IgD-negative memory B cell (primary cell): Measurements from ENCODE around the gene ACBD5. TPM values are rescaled to one million over a fixed set of nuclear protein-coding genes. Genes with fewer than 3 reads are reported as not detected.
A peak's percentile ranks its signal among the peaks of the same experiment; 100 is the strongest.
"Not testable (repeated sequence)": the region's sequence is repeated elsewhere in the genome, so short reads cannot be mapped to it uniquely, and the experiment has no call there.

Experiments used
- H3K27ac Mint-ChIP-seq, 3 donors: one replicate each; pipeline ENCODE4 v1.8.0; 2020 to 2022; ENCODE audit warnings: mild to moderate bottlenecking in 3 of 3, mixed read lengths in 3 of 3, moderate library complexity in 1 of 3
- H3K27me3 Mint-ChIP-seq: one replicate; pipeline ENCODE4 v1.8.0; 2021; ENCODE audit warnings: mixed read lengths
- H3K36me3 Mint-ChIP-seq: one replicate; pipeline ENCODE4 v1.8.0; 2020; ENCODE audit warnings: mild to moderate bottlenecking, mixed read lengths
- H3K4me1 Mint-ChIP-seq, 3 donors: one replicate each; pipeline ENCODE4 v1.8.0; 2020 to 2022; ENCODE audit warnings: mixed read lengths in 3 of 3, mild to moderate bottlenecking in 1 of 3
- H3K4me3 Mint-ChIP-seq, 4 donors: one replicate each; pipeline ENCODE4 v1.8.0; 2020 to 2022; ENCODE audit warnings: mild to moderate bottlenecking in 4 of 4, mixed read lengths in 4 of 4, moderate library complexity in 3 of 4
- H3K9me3 Mint-ChIP-seq, 3 donors: one replicate each; pipeline ENCODE4 v1.8.0; 2020 to 2021; ENCODE audit warnings: mixed read lengths in 3 of 3, mild to moderate bottlenecking in 1 of 3
- polyA plus RNA-seq: library from polyadenylated mRNA; unstranded; fragments of 300-500 nt; fragmentation: Illumina TruSeq; gene quantifications from one replicate; pipeline ENCODE4 v1.2.3, GENCODE V29; 2021

Gene ACBD5
- polyA plus RNA-seq, 1 donor from 2014 or later: 10.1 TPM

DNA sequence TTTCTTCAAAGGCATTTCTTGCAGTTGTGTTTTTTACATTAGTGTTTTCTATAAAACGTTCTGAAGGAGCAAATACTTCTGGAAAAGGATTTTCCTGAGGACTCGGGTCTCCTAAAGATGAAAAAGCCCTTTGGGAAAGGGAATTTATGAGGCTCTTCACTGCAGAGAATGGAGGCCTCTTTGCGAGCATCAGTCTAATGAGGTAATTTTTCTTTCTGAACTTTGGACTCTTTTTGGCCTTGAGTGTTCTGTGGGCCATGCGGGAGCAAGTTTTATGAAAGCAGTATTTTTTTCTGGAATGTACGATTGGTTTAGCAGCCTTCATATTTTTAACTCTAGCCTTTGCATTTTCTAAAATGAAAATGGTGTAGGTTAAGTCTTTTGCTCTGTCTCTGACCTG, 6.4 kb upstream of the ACBD5 start:
- Mint-ChIP-seq H3K9me3 (no peaks in the 10 kb centered on the region), H3K4me1 (peaks cover 9 to 16% (median 15%) of the 10 kb centered on the region in 3 donors), H3K27ac (no peak overlapping the region), H3K27me3 (no peaks in the 10 kb centered on the region), H3K36me3 (no peaks in the 10 kb centered on the region), H3K4me3 (peak overlapping the region in 1 of 4 donors; percentile 54)

GRCh38 chr10:27245836-27246235, 5.2 kb upstream of the ACBD5 start:
- Mint-ChIP-seq H3K9me3 (no peaks in the 10 kb centered on the region), H3K4me1 (peaks cover 14 to 23% (median 19%) of the 10 kb centered on the region in 3 donors), H3K36me3 (no peaks in the 10 kb centered on the region), H3K4me3 (peak overlapping the region in 1 of 4 donors; percentile 54), H3K27me3 (no peaks in the 10 kb centered on the region), H3K27ac (peak overlapping the region in 2 of 3 donors; percentile 53 to 69)

GRCh38 chr10:27244976-27245375, 4.4 kb upstream of the ACBD5 start:
- Mint-ChIP-seq H3K36me3 (no peaks in the 10 kb centered on the region), H3K27me3 (no peaks in the 10 kb centered on the region), H3K4me1 (peaks cover 15 to 28% (median 19%) of the 10 kb centered on the region in 3 donors), H3K4me3 (peak overlapping the region in 1 of 4 donors; percentile 67), H3K9me3 (no peaks in the 10 kb centered on the region), H3K27ac (peak overlapping the region in 1 of 3 donors; percentile 41)

DNA sequence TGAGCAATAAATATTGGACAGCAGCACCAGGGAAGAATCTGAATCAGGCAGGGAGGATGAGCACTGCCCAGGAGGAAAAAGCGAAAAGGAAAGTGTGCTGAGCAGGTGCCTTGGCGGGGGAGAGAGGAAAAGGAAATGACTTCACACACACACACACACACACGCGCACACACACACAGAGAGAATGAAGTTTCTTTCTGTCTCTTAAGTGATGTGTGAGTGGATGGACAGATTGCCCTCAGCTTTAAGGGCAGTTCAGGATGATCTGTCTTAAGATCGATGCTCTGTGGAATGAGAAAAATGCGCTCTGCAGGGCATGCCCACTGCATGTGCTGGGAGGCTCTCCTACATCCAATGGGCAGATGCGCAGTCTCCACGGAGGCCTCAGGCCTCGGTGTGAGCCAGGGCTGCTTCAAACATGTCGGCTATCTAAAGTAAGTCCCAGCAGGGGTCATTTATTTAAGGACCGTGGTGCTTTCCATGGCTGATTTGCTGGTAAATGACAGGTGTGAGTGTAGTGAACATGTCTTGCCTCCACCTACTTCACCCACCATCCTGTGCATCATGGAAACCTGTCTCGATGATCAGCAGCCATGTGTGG, 2.5 kb upstream of the ACBD5 start:
- Mint-ChIP-seq H3K36me3 (no peaks in the 10 kb centered on the region), H3K27me3 (no peaks in the 10 kb centered on the region)

DNA sequence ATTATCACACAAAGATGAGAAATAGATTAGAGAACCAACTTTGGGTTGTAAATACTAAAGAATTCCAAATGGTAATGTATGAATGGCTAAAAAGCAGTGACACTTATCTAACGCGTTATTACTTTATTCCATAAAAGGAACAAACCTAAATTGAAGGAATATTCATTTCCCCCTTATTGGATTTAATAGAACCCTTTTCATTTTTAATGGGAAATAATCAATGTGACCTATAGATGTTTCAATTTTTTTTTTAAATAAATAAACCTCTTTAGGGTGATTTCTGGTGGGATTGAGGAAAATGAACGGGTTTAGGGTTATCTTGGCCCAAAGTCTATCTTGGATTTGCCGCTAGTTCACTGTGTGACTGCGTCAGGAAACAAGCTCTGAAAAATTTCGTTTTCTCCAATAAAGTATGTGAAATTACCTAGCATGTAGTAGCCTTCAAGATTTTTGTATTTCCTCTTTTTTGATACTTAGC, 1.9 kb upstream of the ACBD5 start:
- Mint-ChIP-seq H3K36me3 (no peaks in the 10 kb centered on the region), H3K4me3 (peak overlapping the region; percentile 91 to 99 (median 96)), H3K4me1 (peaks cover 22 to 30% (median 24%) of the 10 kb centered on the region in 3 donors), H3K27ac (peak overlapping the region; percentile 99), H3K27me3 (no peaks in the 10 kb centered on the region), H3K9me3 (no peaks in the 10 kb centered on the region)

More for the DNA sequence above, 2.5 kb upstream of the ACBD5 start:
- Mint-ChIP-seq H3K4me1 (peaks cover 22 to 30% (median 24%) of the 10 kb centered on the region in 3 donors), H3K27ac (peak overlapping the region; percentile 99), H3K9me3 (no peaks in the 10 kb centered on the region), H3K4me3 (peak overlapping the region; percentile 91 to 99 (median 96))

DNA sequence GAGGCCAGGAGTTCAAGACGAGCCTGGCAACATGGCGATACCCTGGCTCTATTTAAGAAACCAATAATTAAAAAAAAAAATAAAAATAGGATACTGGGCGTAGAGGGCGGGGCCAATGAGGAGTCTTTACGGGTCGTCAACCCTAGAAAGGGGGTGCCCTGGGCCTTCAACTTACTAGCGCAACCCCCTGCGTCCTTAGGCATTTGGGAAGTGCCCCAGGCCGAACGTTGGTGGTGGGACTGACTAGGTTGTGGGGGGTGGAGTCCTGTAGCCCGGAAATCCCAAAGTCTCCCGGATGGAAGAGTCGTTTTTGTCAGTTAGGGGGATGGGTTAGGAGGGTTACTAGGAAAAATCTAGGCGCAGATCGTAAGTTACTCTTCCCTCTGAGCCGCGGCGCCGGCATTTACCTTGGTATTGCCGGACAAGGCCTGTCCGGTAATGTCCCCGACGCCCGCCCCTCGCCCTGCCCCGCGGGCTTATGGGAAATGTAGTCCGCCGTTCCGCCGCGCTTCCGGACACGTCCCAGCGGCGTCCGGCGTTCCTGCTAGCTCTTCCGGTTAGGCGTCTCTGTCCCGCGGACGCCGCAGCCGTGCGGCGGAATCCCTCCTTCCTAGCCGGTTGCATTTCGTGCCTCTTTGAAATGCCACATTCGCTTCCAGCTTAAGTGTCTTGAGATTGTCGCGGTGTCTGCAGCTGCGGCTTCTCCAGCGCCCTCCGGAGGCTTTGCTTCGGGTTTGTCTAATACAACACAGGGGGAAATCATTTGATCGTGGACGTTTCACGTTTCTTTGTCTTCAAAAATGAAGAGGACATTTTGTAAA, 1.3 kb upstream of the ACBD5 start:
- Mint-ChIP-seq H3K27me3 (no peaks in the 10 kb centered on the region), H3K9me3 (no peaks in the 10 kb centered on the region), H3K36me3 (no peaks in the 10 kb centered on the region), H3K4me3 (peak overlapping the region; percentile 91 to 99 (median 96)), H3K4me1 (peaks cover 22 to 30% (median 24%) of the 10 kb centered on the region in 3 donors), H3K27ac (peak overlapping the region; percentile 99)

DNA sequence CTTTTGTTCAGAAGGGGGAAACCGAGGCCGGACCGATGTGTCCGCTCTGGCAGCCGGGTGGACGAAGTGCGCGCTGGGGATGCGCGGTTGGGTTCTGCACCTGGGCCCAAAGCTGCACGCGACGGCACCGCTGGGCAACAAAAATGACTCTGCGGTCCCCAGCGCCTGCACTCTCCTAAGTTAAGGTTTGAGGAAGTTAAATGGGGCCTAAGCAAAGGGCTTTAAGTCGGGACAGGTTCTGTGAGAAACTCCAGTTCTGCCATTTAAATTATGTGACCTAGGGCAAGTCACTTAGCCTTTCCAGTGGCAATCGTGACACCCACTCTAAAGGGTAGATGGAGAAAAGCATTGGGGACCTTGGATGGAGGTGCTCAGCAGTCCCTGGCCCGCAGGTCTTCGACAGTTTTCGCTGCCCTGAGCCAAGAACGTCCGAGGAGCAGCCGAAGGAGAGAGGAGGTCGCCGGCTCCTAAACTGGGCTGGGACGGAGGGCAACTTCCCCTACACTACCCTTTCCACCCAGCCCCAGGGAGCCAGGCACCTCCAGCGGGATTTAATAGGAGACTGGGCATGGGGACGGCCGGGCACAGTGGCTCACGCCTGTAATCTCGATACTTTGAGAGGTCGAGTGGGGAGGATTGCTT, 534 bp upstream of the ACBD5 start:
- no peaks in the 10 kb centered on the region for H3K36me3 Mint-ChIP-seq
- H3K4me3 Mint-ChIP-seq: peak overlapping the region; percentile 91 to 99 (median 96)
- no peaks in the 10 kb centered on the region for H3K27me3 Mint-ChIP-seq
- peak overlapping the region; percentile 99 for H3K27ac Mint-ChIP-seq
- no peaks in the 10 kb centered on the region for H3K9me3 Mint-ChIP-seq
- peaks cover 22 to 30% (median 24%) of the 10 kb centered on the region in 3 donors for H3K4me1 Mint-ChIP-seq

DNA sequence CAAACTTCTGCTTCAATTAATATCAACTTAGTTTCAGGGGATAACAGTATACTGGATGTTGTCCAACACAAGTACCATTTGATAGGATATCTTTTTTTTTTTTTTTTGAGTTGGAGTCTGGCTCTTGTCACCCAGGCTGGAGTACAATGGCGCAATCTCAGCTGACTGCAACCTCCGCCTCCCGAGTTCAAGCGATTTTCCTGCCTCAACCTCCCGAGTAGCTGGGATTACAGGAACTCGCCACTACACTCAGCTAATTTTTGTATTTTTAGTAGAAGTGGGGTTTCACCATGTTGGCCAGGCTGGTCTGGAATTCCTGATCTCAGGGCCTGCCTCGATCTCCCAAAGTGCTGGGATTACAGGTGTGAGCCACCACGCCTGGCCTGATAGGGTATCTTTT, 3.1 kb downstream of the ACBD5 start:
- H3K27me3 Mint-ChIP-seq, H3K9me3 Mint-ChIP-seq, H3K27ac Mint-ChIP-seq, H3K36me3 Mint-ChIP-seq, H3K4me3 Mint-ChIP-seq: not testable (repeated sequence)
- H3K4me1 Mint-ChIP-seq: peaks cover 9 to 17% (median 15%) of the 10 kb centered on the region in 3 donors

DNA sequence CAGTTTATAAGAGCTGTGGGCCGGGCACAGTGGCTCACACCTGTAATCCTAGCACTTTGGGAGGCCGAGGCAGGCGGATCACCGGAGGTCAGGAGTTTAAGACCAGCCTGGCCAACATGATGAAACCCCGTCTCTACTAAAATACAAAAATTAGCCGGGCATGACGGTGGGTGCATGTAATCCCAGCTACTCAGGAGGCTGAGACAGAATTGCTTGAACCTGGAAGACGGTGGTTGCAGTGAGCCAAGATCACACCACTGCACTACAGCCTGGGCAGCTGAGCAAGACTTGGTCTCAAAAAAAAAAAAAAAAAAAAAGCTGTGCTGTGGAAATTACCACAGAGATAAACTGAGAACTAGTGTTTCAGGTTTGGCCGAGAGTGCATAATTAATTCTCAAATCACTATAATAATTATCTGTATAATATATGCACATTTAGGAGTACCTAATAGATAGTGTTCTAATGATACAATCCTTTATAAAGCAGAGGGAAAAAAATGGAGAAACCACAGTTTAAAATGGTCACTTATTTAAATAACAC, 3.9 kb downstream of the ACBD5 start:
- H3K36me3 Mint-ChIP-seq, H3K9me3 Mint-ChIP-seq, H3K4me3 Mint-ChIP-seq, H3K27ac Mint-ChIP-seq, H3K27me3 Mint-ChIP-seq: not testable (repeated sequence)
- peaks cover 9 to 15% (median 13%) of the 10 kb centered on the region in 3 donors for H3K4me1 Mint-ChIP-seq

GRCh38 chr10:27235706-27236105, 4.9 kb downstream of the ACBD5 start:
- Mint-ChIP-seq H3K4me3 (no peak overlapping the region), H3K4me1 (peaks cover 5 to 10% (median 7%) of the 10 kb centered on the region in 3 donors), H3K27ac (no peak overlapping the region), H3K36me3 (peaks cover 2% of the 10 kb centered on the region), H3K27me3 (no peaks in the 10 kb centered on the region), H3K9me3 (no peaks in the 10 kb centered on the region)

DNA sequence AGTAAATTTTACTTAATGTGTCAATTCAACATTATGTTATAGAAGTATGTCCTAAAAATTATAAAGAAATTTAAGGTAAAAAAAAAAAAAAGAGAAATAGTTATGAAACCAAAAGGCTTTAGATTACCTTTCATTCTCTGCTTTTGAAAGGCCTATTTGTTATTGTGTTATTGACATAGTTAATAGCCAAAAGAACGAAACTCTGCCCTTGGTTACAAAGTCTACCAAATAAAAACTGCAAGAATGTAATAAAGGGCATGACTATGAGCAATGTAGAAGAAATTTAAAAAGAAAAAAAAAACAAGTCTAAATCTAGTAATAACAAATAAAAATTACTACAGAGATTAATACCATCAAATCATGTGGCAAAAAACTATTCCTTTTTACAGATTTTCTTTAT, 10.6 kb downstream of the ACBD5 start:
- Mint-ChIP-seq H3K4me3 (no peak overlapping the region), H3K27ac (no peak overlapping the region), H3K36me3 (peaks cover 2% of the 10 kb centered on the region), H3K4me1 (peaks cover 0 to 6% (median 5%) of the 10 kb centered on the region in 3 donors), H3K9me3 (no peaks in the 10 kb centered on the region), H3K27me3 (no peaks in the 10 kb centered on the region)

GRCh38 chr10:27225642-27226257, 14.8 kb downstream of the ACBD5 start:
- Mint-ChIP-seq H3K27ac (no peak overlapping the region), H3K4me3 (no peak overlapping the region), H3K27me3 (no peaks in the 10 kb centered on the region), H3K9me3 (no peaks in the 10 kb centered on the region), H3K4me1 (peaks cover 0 to 6% (median 5%) of the 10 kb centered on the region in 3 donors), H3K36me3 (peaks cover under 1% of the 10 kb centered on the region)

DNA sequence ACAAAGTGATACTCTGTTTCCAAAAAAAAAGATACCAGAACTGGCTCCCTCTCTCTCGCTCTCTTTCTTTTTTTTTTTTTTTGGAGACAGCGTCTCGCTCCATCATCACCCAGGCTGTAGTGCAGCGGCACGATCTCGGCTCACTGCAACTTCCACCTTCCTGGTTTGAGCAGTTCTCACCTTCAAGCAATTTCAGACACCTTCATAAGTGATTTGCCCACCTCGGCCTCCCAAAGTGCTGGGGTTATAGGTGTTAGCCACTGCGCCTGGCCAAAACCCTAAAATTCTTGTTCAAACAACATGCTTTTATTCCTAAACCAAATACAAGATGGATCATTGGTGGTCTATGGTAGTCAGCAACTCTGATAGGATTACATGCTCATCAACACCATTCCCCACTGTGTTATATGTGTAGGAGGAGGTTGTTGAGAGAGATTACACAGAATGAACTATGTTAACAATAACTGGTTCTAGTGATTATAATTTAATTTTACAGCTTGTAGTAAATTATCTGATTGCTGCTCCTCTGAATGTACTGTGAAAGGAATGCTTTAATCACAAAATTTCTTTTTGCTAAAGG, 15.5 kb downstream of the ACBD5 start:
- H3K36me3 Mint-ChIP-seq: no peaks in the 10 kb centered on the region
- H3K4me3 Mint-ChIP-seq: no peak overlapping the region
- H3K27ac Mint-ChIP-seq: peak overlapping the region in 1 of 3 donors; percentile 69
- H3K27me3 Mint-ChIP-seq: no peaks in the 10 kb centered on the region
- H3K9me3 Mint-ChIP-seq: no peaks in the 10 kb centered on the region
- peaks cover 0 to 6% (median 5%) of the 10 kb centered on the region in 3 donors for H3K4me1 Mint-ChIP-seq

GRCh38 chr10:27223964-27224363, 16.6 kb downstream of the ACBD5 start:
- Mint-ChIP-seq H3K4me1 (peaks cover 0 to 6% (median 5%) of the 10 kb centered on the region in 3 donors), H3K4me3 (no peak overlapping the region), H3K9me3 (no peaks in the 10 kb centered on the region), H3K27me3 (no peaks in the 10 kb centered on the region), H3K27ac (peak overlapping the region in 1 of 3 donors; percentile 9), H3K36me3 (peaks cover 4% of the 10 kb centered on the region)
